ENCODE measurements around the gene PNPLA7. TPM values are rescaled to one million over a fixed set of nuclear protein-coding genes. Genes with fewer than 3 reads are reported as not detected.
A peak's percentile ranks its signal among the peaks of the same experiment; 100 is the strongest.

PNPLA7 gene
- total and polyA plus RNA-seq, 10 of the 15 experiments (the other 5 are each of a cell fraction or from before 2014, with no cell fraction given), result 0.04 to 0.85 (median 0.19) TPM; not detected in 1

DNA sequence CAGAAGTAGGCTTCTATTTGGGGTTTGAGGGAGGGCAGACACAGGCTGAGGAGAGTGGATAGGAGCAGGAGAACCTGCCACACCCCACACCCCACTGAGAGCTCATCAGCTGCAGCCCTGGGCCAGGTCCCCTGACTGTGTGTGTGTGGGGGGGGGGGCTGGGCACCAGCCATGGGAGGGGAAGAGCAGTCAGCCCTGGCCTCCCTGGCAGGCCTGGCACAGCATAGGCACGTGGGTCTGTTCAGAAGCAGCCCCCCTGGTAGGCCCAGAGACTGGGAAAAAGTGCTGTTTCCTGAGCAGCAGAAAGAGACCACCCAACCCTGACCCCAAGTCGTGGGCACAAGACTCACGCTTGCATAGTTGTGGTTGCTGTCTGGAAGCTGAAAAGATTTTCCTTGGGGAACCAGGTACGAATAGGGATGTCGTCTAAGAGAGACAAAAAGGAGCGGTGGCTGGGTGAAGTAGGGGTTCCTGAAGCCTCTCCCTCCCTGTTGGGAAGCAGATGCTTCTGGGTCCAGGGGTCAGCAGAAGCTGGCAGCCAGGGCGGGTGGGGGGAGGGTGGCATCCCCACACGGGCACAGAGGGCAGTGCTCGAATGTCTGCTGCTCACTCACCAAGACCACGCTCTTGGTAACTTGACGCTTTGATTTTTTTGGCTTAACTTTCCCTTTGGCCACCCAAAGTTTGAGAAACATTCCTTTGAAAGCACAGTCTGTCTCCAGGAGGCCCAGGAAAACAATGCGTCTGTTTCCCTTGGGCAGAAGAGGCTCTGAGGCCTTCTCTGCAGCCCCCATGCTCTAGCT lies 93.9 kb downstream of the PNPLA7 start:
- H3K9me3 ChIP-seq (replicated peaks; ENCODE audit: control insufficient read depth, insufficient read depth, low read length), result no peaks in the 10 kb centered on the region
- peak; percentile 4 for ATAC-seq
- peak overlapping the region; percentile 17; the same call in 1 of the 2 replicates for H3K4me2 ChIP-seq (ENCODE audit: control insufficient read depth, insufficient read depth)
- H2AFZ ChIP-seq (ENCODE audit: control insufficient read depth, low read depth, low read length), result no peak overlapping the region
- no peak for DNase-seq (ENCODE audit: low read depth, low spot score)
- no peak overlapping the region for H3K27ac ChIP-seq (ENCODE audit: control insufficient read depth, insufficient read depth)
- in situ Hi-C loops (cut with MboI) (no loop called here), intact Hi-C loops (cut with micrococcal nuclease; ENCODE audit: unreplicated experiment) (no loop called here)
- H3K79me2 ChIP-seq (ENCODE audit: control insufficient read depth, insufficient read depth, low read length), result peaks cover 9% of the 10 kb centered on the region
- no peaks in the 10 kb centered on the region for H3K27me3 ChIP-seq (replicated peaks in 1 of 2; ENCODE audit: control insufficient read depth in 2 of 2, insufficient read depth in 2 of 2, low read length in 1 of 2)
- SMC1A ChIA-PET (ENCODE audit: uncharacterized antibody, unreplicated experiment), result no interaction called here
- TF ChIP-seq ESRRA (IDR thresholded peaks at IDR 0.05; ENCODE audit: low read length), result no peak
- TF ChIP-seq POLR2AphosphoS5 (IDR thresholded peaks at IDR 0.05; ENCODE audit: low read length), result 0 out of 2 replicates have a peak, but pooled peaks have one; percentile 13
- no peaks in the 10 kb centered on the region for H4K20me1 ChIP-seq (ENCODE audit: control insufficient read depth, insufficient read depth)
- WGBS (ENCODE audit: insufficient coverage, insufficient replicate concordance, low lambda C conversion rate, missing lambda C conversion rate), result 85% methylated on average over 12 of the region's 12 CpGs
- CTCF ChIA-PET, result no interaction called here
- no peak overlapping the region for H3K9ac ChIP-seq (ENCODE audit: control insufficient read depth, insufficient read depth, low read length)
- no TSS peak for BruUV-seq (replicated peaks)
- H3K4me3 ChIP-seq, result no peak overlapping the region
- H3K36me3 ChIP-seq (ENCODE audit: control insufficient read depth in 2 of 2, insufficient read depth in 2 of 2, low read length in 1 of 2), result no peaks in the 10 kb centered on the region
- H3K4me1 ChIP-seq (ENCODE audit: control insufficient read depth, insufficient read depth, low read length), result peaks cover 21% of the 10 kb centered on the region
- POLR2A ChIA-PET, result no interaction called here
- RAD21 ChIA-PET (ENCODE audit: unreplicated experiment), result no interaction called here
- FAIRE-seq, result no peak

DNA sequence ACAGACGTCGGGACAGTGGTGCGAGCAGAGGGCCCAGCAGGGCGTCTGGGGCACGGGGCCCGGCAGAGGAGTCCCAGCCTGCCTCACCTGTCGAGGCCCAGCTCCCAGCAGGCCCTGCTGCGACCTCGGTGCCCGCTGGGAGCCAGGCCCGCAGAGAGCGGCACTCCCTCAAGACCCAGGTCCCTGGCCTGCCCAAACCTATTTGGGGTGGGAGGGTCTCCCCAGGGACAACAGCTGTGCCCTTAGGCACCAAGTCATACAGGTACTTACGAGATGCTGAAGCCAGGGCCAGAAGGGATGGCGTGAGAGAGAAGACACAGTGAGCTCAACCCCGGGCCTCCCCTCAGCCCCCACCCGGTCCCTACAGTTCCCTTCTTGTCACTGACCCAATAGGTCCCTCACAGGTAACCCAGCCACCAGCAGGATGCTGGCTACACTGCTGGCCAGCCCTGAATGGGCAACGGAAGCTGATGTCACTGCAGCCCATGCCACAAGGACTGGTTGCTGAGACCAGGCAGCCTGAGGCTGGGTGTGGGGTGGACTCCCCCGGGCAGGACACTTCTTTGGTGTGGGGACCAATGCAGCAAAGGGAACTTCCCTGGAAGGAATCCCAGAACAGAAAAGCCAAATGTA lies 94.7 kb downstream of the PNPLA7 start:
- no TSS peak for BruUV-seq (replicated peaks)
- ChIA-PET SMC1A (ENCODE audit: uncharacterized antibody, unreplicated experiment) (no interaction called here), POLR2A (no interaction called here), CTCF (no interaction called here), RAD21 (ENCODE audit: unreplicated experiment) (no interaction called here)
- H3K9me3 ChIP-seq (replicated peaks; ENCODE audit: control insufficient read depth, insufficient read depth, low read length), result no peaks in the 10 kb centered on the region
- in situ Hi-C loops (cut with MboI), result no loop called here
- H3K9ac ChIP-seq (ENCODE audit: control insufficient read depth, insufficient read depth, low read length), result no peak overlapping the region
- peaks cover 9% of the 10 kb centered on the region for H3K79me2 ChIP-seq (ENCODE audit: control insufficient read depth, insufficient read depth, low read length)
- ATAC-seq (peak; percentile 5; the same call in 2 of the 3 replicates), DNase-seq (ENCODE audit: low read depth, low spot score) (no peak), FAIRE-seq (no peak)
- TF ChIP-seq TARDBP (IDR thresholded peaks at IDR 0.05; ENCODE audit: borderline replicate concordance) (no peak), POLR2AphosphoS5 (IDR thresholded peaks at IDR 0.05; ENCODE audit: low read length) (0 out of 2 replicates have a peak, but pooled peaks have one; percentile 10)
- H3K36me3 ChIP-seq (ENCODE audit: control insufficient read depth in 2 of 2, insufficient read depth in 2 of 2, low read length in 1 of 2), result no peaks in the 10 kb centered on the region
- H3K4me3 ChIP-seq, result no peak overlapping the region
- no peak overlapping the region for H3K27ac ChIP-seq (ENCODE audit: control insufficient read depth, insufficient read depth)
- H4K20me1 ChIP-seq (ENCODE audit: control insufficient read depth, insufficient read depth), result no peaks in the 10 kb centered on the region
- H3K4me1 ChIP-seq (ENCODE audit: control insufficient read depth, insufficient read depth, low read length), result peaks cover 21% of the 10 kb centered on the region
- no peaks in the 10 kb centered on the region for H3K27me3 ChIP-seq (replicated peaks in 1 of 2; ENCODE audit: control insufficient read depth in 2 of 2, insufficient read depth in 2 of 2, low read length in 1 of 2)
- H3K4me2 ChIP-seq (ENCODE audit: control insufficient read depth, insufficient read depth), result no peak overlapping the region; the same call in 1 of the 2 replicates
- intact Hi-C loops (cut with micrococcal nuclease; ENCODE audit: unreplicated experiment), result no loop called here
- WGBS (ENCODE audit: insufficient coverage, insufficient replicate concordance, low lambda C conversion rate, missing lambda C conversion rate), result 21% methylated on average over 14 of the region's 18 CpGs
- H2AFZ ChIP-seq (ENCODE audit: control insufficient read depth, low read depth, low read length), result no peak overlapping the region

All from GM12878 (cell line).